H1 (cell line): ENCODE results near the gene HCK. TPM values are rescaled to one million over a fixed set of nuclear protein-coding genes. Genes with fewer than 3 reads are reported as not detected.

Source experiments
- ASH2L ChIP-seq: fragments of 200-600, 300-600 bp; sonication (generic); IDR thresholded peaks from one replicate; pipeline ENCODE4 v1.7.1; 2017; ENCODE audit warnings: low read length
- ATF3 ChIP-seq: IDR thresholded peaks from 2 replicates; pipeline ENCODE4 v1.6.1; 2011; ENCODE audit warnings: low read depth, mild to moderate bottlenecking, low read length; ENCODE audit not compliant: insufficient read depth
- BRCA1 ChIP-seq: IDR thresholded peaks from 2 replicates; pipeline ENCODE4 v1.6.1; 2012; ENCODE audit warnings: low read depth, low read length, improper control_type of control experiment
- CBX8 ChIP-seq: fragments of 300-800, 300-1000 bp; sonication (generic); IDR thresholded peaks from 2 replicates; pipeline ENCODE4 v1.7.1; 2016; ENCODE audit warnings: low read depth, low read length, borderline replicate concordance
- CHD2 ChIP-seq: IDR thresholded peaks from 2 replicates; pipeline ENCODE4 v1.6.1; 2012; ENCODE audit warnings: low read length, improper control_type of control experiment
- CTCF ChIP-seq, 3 experiments: IDR thresholded peaks; 1 replicate in 2 of 3; 2 replicates in 1 of 3; pipeline versions ENCODE4 v1.5.1 to v1.6.1; 2011; ENCODE audit warnings: low read length in 3 of 3, mild to moderate bottlenecking in 3 of 3, inconsistent platforms in 2 of 3, low read depth in 1 of 3, moderate library complexity in 1 of 3; ENCODE audit not compliant: insufficient read depth in 1 of 3; ENCODE audit errors: control extremely low read depth in 1 of 3
- E2F6 ChIP-seq: IDR thresholded peaks from 2 replicates; pipeline ENCODE4 v1.6.1; 2012; ENCODE audit warnings: inconsistent platforms
- EZH2 ChIP-seq: fragments of 200-600 bp; sonication (generic); IDR thresholded peaks from 2 replicates; pipeline ENCODE4 v1.7.1; 2012; ENCODE audit warnings: low read depth, mild to moderate bottlenecking, moderate library complexity, low read length, inconsistent platforms; ENCODE audit not compliant: severe bottlenecking
- GABPA ChIP-seq: IDR thresholded peaks from 2 replicates; pipeline ENCODE4 v1.6.1; 2011; ENCODE audit warnings: mild to moderate bottlenecking, low read length, moderate library complexity, borderline replicate concordance; ENCODE audit not compliant: insufficient read depth
- HDAC2 ChIP-seq, 2 experiments: fragments of 300-600 bp in 1 of 2; sonication (generic) in 1 of 2; IDR thresholded peaks; 2 replicates each; pipeline ENCODE4 v1.6.1; 2011 to 2012; ENCODE audit warnings: low read depth in 2 of 2, low read length in 2 of 2, mild to moderate bottlenecking in 2 of 2, moderate library complexity in 2 of 2, borderline replicate concordance in 1 of 2, inconsistent platforms in 1 of 2
- KDM4A ChIP-seq: IDR thresholded peaks from one replicate; pipeline ENCODE4 v1.7.1; 2012; ENCODE audit warnings: low read depth, mild to moderate bottlenecking, moderate library complexity, low read length, inconsistent platforms; ENCODE audit not compliant: severe bottlenecking
- KDM5A ChIP-seq: fragments of 200-600 bp; IDR thresholded peaks from 2 replicates; pipeline ENCODE4 v1.7.1; 2012; ENCODE audit warnings: mild to moderate bottlenecking, low read length, inconsistent platforms, mixed read lengths
- SIN3A ChIP-seq, 2 experiments: IDR thresholded peaks in 1 of 2; conservative IDR thresholded peaks in 1 of 2; 2 replicates each; pipeline ENCODE4 v1.6.1; 2011 to 2012; ENCODE audit warnings: low read length in 2 of 2, improper control_type of control experiment in 1 of 2, low read depth in 1 of 2, mild to moderate bottlenecking in 1 of 2
- SP1 ChIP-seq: IDR thresholded peaks from 2 replicates; pipeline ENCODE4 v1.6.1; 2011; ENCODE audit warnings: low read depth, low read length
- SP4 ChIP-seq: IDR thresholded peaks from 2 replicates; pipeline ENCODE4 v1.6.1; 2012; ENCODE audit warnings: low read length, inconsistent platforms
- SRF ChIP-seq: IDR thresholded peaks from 2 replicates; pipeline ENCODE4 v1.6.1; 2011; ENCODE audit warnings: mild to moderate bottlenecking, low read depth, low read length, moderate library complexity
- SUZ12 ChIP-seq: fragments of 200-600 bp; sonication (generic); IDR thresholded peaks from 2 replicates; pipeline ENCODE4 v1.6.1; 2012; ENCODE audit warnings: mild to moderate bottlenecking, inconsistent platforms, low read length, moderate library complexity, mixed read lengths
- TAF1 ChIP-seq: IDR thresholded peaks from 2 replicates; pipeline ENCODE4 v1.6.1; 2011; ENCODE audit warnings: mild to moderate bottlenecking, low read depth, low read length
- polyA plus RNA-seq, 7 experiments: library from polyadenylated mRNA; depleted of rRNA in 3 of 7; stranded (reverse) in 5 of 7; unstranded in 2 of 7; fragments of >200 nt in 5 of 7; fragments of 200-250 nt in 2 of 7; gene quantifications; 1 replicate in 5 of 7; 2 replicates in 1 of 7; 4 replicates in 1 of 7; pipeline versions ENCODE4 v1.2.1 to v1.2.3, GENCODE V29; 2011 to 2013; ENCODE audit warnings: missing spikeins in 2 of 7, mixed read lengths in 2 of 7
- total RNA-seq: library from RNA; stranded (reverse); fragmentation: NEBNext Ultra II Directional; extraction: Animal tissue kit (Norgen Biotek cat#: 25700); gene quantifications from 2 replicates; pipeline ENCODE4 v1.2.1, GENCODE V29; 2021

HCK gene
- total and polyA plus RNA-seq, 2 of the 8 experiments (the other 6 are each of a cell fraction or from before 2014, with no cell fraction given), result 0.37 to 4.3 TPM

GRCh38 chr20:32050851-32051556 lies 1.0 kb upstream of the HCK start (continued):
- TF ChIP-seq SP4 (no peak), HDAC2 (IDR thresholded peaks at IDR 0.05; ENCODE audit: borderline replicate concordance in 1 of 2, low read depth in 2 of 2, low read length in 2 of 2) (0 out of 4 replicates have a peak, but pooled peaks of 1 of the 2 experiments have one; percentile 5), CBX8 (no peak), E2F6 (no peak), SIN3A (conservative IDR thresholded peaks at IDR 0.05 in 1 of 2, IDR thresholded peaks at IDR 0.05 in 1 of 2; ENCODE audit: low read depth in 1 of 2, low read length in 2 of 2) (0 out of 4 replicates have a peak, but pooled peaks of 1 of the 2 experiments have one; percentile 51), CHD2 (0 out of 2 replicates have a peak, but pooled peaks have one; percentile 48), GABPA (0 out of 2 replicates have a peak, but pooled peaks have one; percentile 33), BRCA1 (no peak), SUZ12 (no peak), ASH2L (peak; percentile 25), ATF3 (no peak), KDM4A (no peak), SP1 (0 out of 2 replicates have a peak, but pooled peaks have one; percentile 27), CTCF (IDR thresholded peaks at IDR 0.05; ENCODE audit: control extremely low read depth in 1 of 3, insufficient read depth in 1 of 3, low read depth in 1 of 3, low read length in 3 of 3) (peak; percentile 8 to 50 (median 42)), KDM5A (no peak), SRF (no peak), TAF1 (no peak), EZH2 (no peak)
